Astrocyte (in vitro differentiated cells and primary cell): Measurements from ENCODE around the gene GPR21. TPM values are rescaled to one million over a fixed set of nuclear protein-coding genes. Genes with fewer than 3 reads are reported as not detected.

ENCODE experiments used
- DNase-seq: peaks from one replicate; pipeline ENCODE4 v3.0.0-alpha.2; 2010; ENCODE audit warnings: low read depth
- FAIRE-seq: peaks from 2 replicates; lab custom pipeline; 2011; peaks lifted over from hg19 to GRCh38; lab: Jason Lieb, UNC
- H2AFZ ChIP-seq: 2 replicates; pipeline ENCODE4 v1.6.0; 2012; ENCODE audit warnings: low read depth, low read length, inconsistent platforms
- H3K27ac ChIP-seq: 2 replicates; pipeline ENCODE4 v1.5.1; 2011; ENCODE audit warnings: low read depth, low read length, inconsistent platforms
- H3K27me3 ChIP-seq: 2 replicates; pipeline ENCODE4 v1.6.0; 2011; ENCODE audit warnings: low read length, inconsistent platforms; ENCODE audit not compliant: insufficient read depth
- H3K36me3 ChIP-seq: 2 replicates; pipeline ENCODE4 v1.5.1; 2011; ENCODE audit warnings: low read length, inconsistent platforms; ENCODE audit not compliant: insufficient read depth
- H3K4me1 ChIP-seq: 2 replicates; pipeline ENCODE4 v1.5.1; 2011; ENCODE audit warnings: low read length, inconsistent platforms; ENCODE audit not compliant: insufficient read depth
- H3K4me2 ChIP-seq: 2 replicates; pipeline ENCODE4 v1.6.0; 2012; ENCODE audit warnings: low read length, inconsistent platforms
- H3K4me3 ChIP-seq: 2 replicates; pipeline ENCODE4 v1.5.1; 2011; ENCODE audit warnings: low read depth, mild to moderate bottlenecking, low read length, inconsistent platforms; ENCODE audit not compliant: insufficient read depth
- H3K79me2 ChIP-seq: 2 replicates; pipeline ENCODE4 v1.6.0; 2012; ENCODE audit warnings: mild to moderate bottlenecking, low read length, inconsistent platforms; ENCODE audit not compliant: insufficient read depth
- H3K9ac ChIP-seq: 2 replicates; pipeline ENCODE4 v1.6.0; 2012; ENCODE audit warnings: mild to moderate bottlenecking, low read length, inconsistent platforms
- H3K9me3 ChIP-seq: 2 replicates; pipeline ENCODE4 v1.5.1; 2012; ENCODE audit warnings: low read depth, mild to moderate bottlenecking, low read length, inconsistent platforms; ENCODE audit not compliant: insufficient read depth
- H4K20me1 ChIP-seq: 2 replicates; pipeline ENCODE4 v1.6.0; 2012; ENCODE audit warnings: low read length, inconsistent platforms; ENCODE audit not compliant: insufficient read depth
- H3K27ac Mint-ChIP-seq: one replicate; pipeline ENCODE4 v1.8.0; 2021; ENCODE audit warnings: mild to moderate bottlenecking, mixed read lengths; ENCODE audit not compliant: unreplicated experiment
- H3K27me3 Mint-ChIP-seq: one replicate; pipeline ENCODE4 v1.8.0; 2021; ENCODE audit warnings: low read depth, mixed read lengths; ENCODE audit not compliant: unreplicated experiment
- H3K36me3 Mint-ChIP-seq: one replicate; pipeline ENCODE4 v1.8.0; 2021; ENCODE audit warnings: low read depth, mixed read lengths; ENCODE audit not compliant: unreplicated experiment
- H3K4me1 Mint-ChIP-seq: one replicate; pipeline ENCODE4 v1.8.0; 2021; ENCODE audit warnings: low read depth, mixed read lengths; ENCODE audit not compliant: unreplicated experiment
- H3K4me3 Mint-ChIP-seq: one replicate; pipeline ENCODE4 v1.8.0; 2021; ENCODE audit warnings: mild to moderate bottlenecking, moderate library complexity, mixed read lengths; ENCODE audit not compliant: unreplicated experiment
- H3K9me3 Mint-ChIP-seq: one replicate; pipeline ENCODE4 v1.8.0; 2021; ENCODE audit warnings: mild to moderate bottlenecking, mixed read lengths; ENCODE audit not compliant: unreplicated experiment
- CTCF ChIP-seq: IDR thresholded peaks from 2 replicates; pipeline ENCODE4 v1.5.1; 2011; ENCODE audit warnings: low read depth, mild to moderate bottlenecking, inconsistent platforms, low read length, moderate library complexity; ENCODE audit not compliant: insufficient read depth
- EZH2 ChIP-seq: IDR thresholded peaks from 2 replicates; pipeline ENCODE4 v1.6.1; 2012; ENCODE audit warnings: mild to moderate bottlenecking, low read length, inconsistent platforms; ENCODE audit not compliant: insufficient read depth
- total RNA-seq: library from RNA; stranded (reverse); gene quantifications from 2 replicates; pipeline ENCODE4 v1.2.1, GENCODE V29; 2021

The GPR21 gene
- total RNA-seq, 1 donor from 2014 or later = 1.6 TPM

GRCh38 chr9:123027517-123027916 lies 6.0 kb upstream of the GPR21 start:
- H3K4me3 Mint-ChIP-seq = no peak overlapping the region
- Histone ChIP-seq H2AFZ (no peak overlapping the region), H3K79me2 (no peaks in the 10 kb centered on the region), H3K4me2 (no peak overlapping the region), H3K9me3 (no peaks in the 10 kb centered on the region), H4K20me1 (no peaks in the 10 kb centered on the region), H3K4me3 (no peak overlapping the region), H3K36me3 (no peaks in the 10 kb centered on the region), H3K27ac (no peak overlapping the region), H3K9ac (no peak overlapping the region), H3K27me3 (no peaks in the 10 kb centered on the region), H3K4me1 (no peaks in the 10 kb centered on the region)
- H3K27ac Mint-ChIP-seq = no peak overlapping the region
- no peaks in the 10 kb centered on the region for H3K27me3 Mint-ChIP-seq
- H3K36me3 Mint-ChIP-seq = peaks cover 4% of the 10 kb centered on the region
- FAIRE-seq = no peak
- H3K4me1 Mint-ChIP-seq = peaks cover 10% of the 10 kb centered on the region
- TF ChIP-seq CTCF (no peak), EZH2 (no peak)
- DNase-seq = no peak
- no peaks in the 10 kb centered on the region for H3K9me3 Mint-ChIP-seq

- no peaks in the 10 kb centered on the region for H3K36me3 ChIP-seq
- FAIRE-seq (no peak), DNase-seq (no peak)
- peaks cover under 1% of the 10 kb centered on the region for H3K4me1 ChIP-seq
- H3K4me3 ChIP-seq = no peak overlapping the region
- H3K9me3 ChIP-seq = no peaks in the 10 kb centered on the region
- Mint-ChIP-seq H3K27me3 (no peaks in the 10 kb centered on the region), H3K4me1 (peaks cover 14% of the 10 kb centered on the region), H3K4me3 (no peak overlapping the region), H3K27ac (no peak overlapping the region), H3K36me3 (peaks cover 4% of the 10 kb centered on the region), H3K9me3 (no peaks in the 10 kb centered on the region)
- H2AFZ ChIP-seq = no peak overlapping the region
- H3K27me3 ChIP-seq = no peaks in the 10 kb centered on the region
- no peak for TF ChIP-seq CTCF
- no peak for TF ChIP-seq EZH2
- no peaks in the 10 kb centered on the region for H3K79me2 ChIP-seq
- H3K9ac ChIP-seq = no peak overlapping the region
- no peaks in the 10 kb centered on the region for H4K20me1 ChIP-seq
- no peak overlapping the region for H3K27ac ChIP-seq
- no peak overlapping the region for H3K4me2 ChIP-seq
Measured at GRCh38 chr9:123028136-123028535, 5.3 kb upstream of the GPR21 start.

- DNase-seq = no peak
Measured at GRCh38 chr9:123028973-123029372, 4.5 kb upstream of the GPR21 start.

More at GRCh38 chr9:123028973-123029372, 4.5 kb upstream of the GPR21 start:
- Histone ChIP-seq H3K79me2 (no peaks in the 10 kb centered on the region), H2AFZ (no peak overlapping the region), H3K4me3 (no peak overlapping the region), H3K27ac (no peak overlapping the region), H3K36me3 (no peaks in the 10 kb centered on the region), H4K20me1 (peaks cover under 1% of the 10 kb centered on the region), H3K4me2 (no peak overlapping the region), H3K4me1 (peaks cover 5% of the 10 kb centered on the region), H3K9ac (no peak overlapping the region), H3K9me3 (no peaks in the 10 kb centered on the region), H3K27me3 (no peaks in the 10 kb centered on the region)
- no peak for TF ChIP-seq CTCF
- no peak for TF ChIP-seq EZH2
- Mint-ChIP-seq H3K27ac (no peak overlapping the region), H3K27me3 (no peaks in the 10 kb centered on the region), H3K9me3 (no peaks in the 10 kb centered on the region), H3K4me3 (no peak overlapping the region), H3K36me3 (peaks cover 4% of the 10 kb centered on the region), H3K4me1 (peaks cover 22% of the 10 kb centered on the region)
- no peak for FAIRE-seq
